ENCODE data around the gene SLC25A41. TPM values are rescaled to one million over a fixed set of nuclear protein-coding genes. Genes with fewer than 3 reads are reported as not detected.

The SLC25A41 gene
- total and polyA plus RNA-seq, 2 of the 13 experiments (the other 11 are each of a cell fraction or from before 2014, with no cell fraction given) = 0.33 to 0.95 TPM

- TF ChIP-seq, protein P1, sequence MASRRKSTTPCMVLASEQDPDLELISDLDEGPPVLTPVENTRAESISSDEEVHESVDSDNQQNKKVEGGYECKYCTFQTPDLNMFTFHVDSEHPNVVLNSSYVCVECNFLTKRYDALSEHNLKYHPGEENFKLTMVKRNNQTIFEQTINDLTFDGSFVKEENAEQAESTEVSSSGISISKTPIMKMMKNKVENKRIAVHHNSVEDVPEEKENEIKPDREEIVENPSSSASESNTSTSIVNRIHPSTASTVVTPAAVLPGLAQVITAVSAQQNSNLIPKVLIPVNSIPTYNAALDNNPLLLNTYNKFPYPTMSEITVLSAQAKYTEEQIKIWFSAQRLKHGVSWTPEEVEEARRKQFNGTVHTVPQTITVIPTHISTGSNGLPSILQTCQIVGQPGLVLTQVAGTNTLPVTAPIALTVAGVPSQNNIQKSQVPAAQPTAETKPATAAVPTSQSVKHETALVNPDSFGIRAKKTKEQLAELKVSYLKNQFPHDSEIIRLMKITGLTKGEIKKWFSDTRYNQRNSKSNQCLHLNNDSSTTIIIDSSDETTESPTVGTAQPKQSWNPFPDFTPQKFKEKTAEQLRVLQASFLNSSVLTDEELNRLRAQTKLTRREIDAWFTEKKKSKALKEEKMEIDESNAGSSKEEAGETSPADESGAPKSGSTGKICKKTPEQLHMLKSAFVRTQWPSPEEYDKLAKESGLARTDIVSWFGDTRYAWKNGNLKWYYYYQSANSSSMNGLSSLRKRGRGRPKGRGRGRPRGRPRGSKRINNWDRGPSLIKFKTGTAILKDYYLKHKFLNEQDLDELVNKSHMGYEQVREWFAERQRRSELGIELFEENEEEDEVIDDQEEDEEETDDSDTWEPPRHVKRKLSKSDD (CRISPR knock-in tag; IDR thresholded peaks at IDR 0.05; ENCODE audit: low read depth) = no peak
- TF ChIP-seq DNMT3B (CRISPR knock-in tag; conservative IDR thresholded peaks at IDR 0.05) = no peak
- TF ChIP-seq MYPOP (CRISPR knock-in tag; IDR thresholded peaks at IDR 0.05) = no peak
- TF ChIP-seq ZNF460 (CRISPR knock-in tag; IDR thresholded peaks at IDR 0.05; ENCODE audit: borderline replicate concordance) = no peak
- TF ChIP-seq PAX8 (CRISPR knock-in tag; IDR thresholded peaks at IDR 0.05; ENCODE audit: borderline replicate concordance) = no peak
- TF ChIP-seq ZNF547 (CRISPR knock-in tag; IDR thresholded peaks at IDR 0.05) = no peak
- no peak for TF ChIP-seq ZNF235 (CRISPR knock-in tag; IDR thresholded peaks at IDR 0.05; ENCODE audit: borderline replicate concordance)
- no peak for TF ChIP-seq GATAD2A (CRISPR knock-in tag; IDR thresholded peaks at IDR 0.05)
- no peak for TF ChIP-seq ZNF101 (CRISPR knock-in tag; IDR thresholded peaks at IDR 0.05; ENCODE audit: borderline replicate concordance, low read depth)
- TF ChIP-seq TOE1 (CRISPR knock-in tag; IDR thresholded peaks at IDR 0.05) = no peak
- no peak for TF ChIP-seq SP4 (CRISPR knock-in tag; IDR thresholded peaks at IDR 0.05)
- TF ChIP-seq ZNF687 (CRISPR knock-in tag; IDR thresholded peaks at IDR 0.05) = peak; percentile 65
- no peak for TF ChIP-seq SIX1 (CRISPR knock-in tag; IDR thresholded peaks at IDR 0.05; ENCODE audit: borderline replicate concordance)
- no peak for TF ChIP-seq POGZ (CRISPR knock-in tag; IDR thresholded peaks at IDR 0.05)
- TF ChIP-seq ZBTB8A (CRISPR knock-in tag; IDR thresholded peaks at IDR 0.05; ENCODE audit: borderline replicate concordance, low read depth) = no peak
- no peak for TF ChIP-seq FOSL2 (CRISPR knock-in tag; IDR thresholded peaks at IDR 0.05)
- TF ChIP-seq ZNF468 (CRISPR knock-in tag; IDR thresholded peaks at IDR 0.05) = 0 out of 2 replicates have a peak, but pooled peaks have one; percentile 40
- TF ChIP-seq MXI1 (IDR thresholded peaks at IDR 0.05; ENCODE audit: borderline replicate concordance, low read depth, low read length) = peak; percentile 52; the same call in 2 of the 3 replicates
- TF ChIP-seq KLF9 (CRISPR knock-in tag; IDR thresholded peaks at IDR 0.05; ENCODE audit: low read depth) = no peak
- 0 out of 2 replicates have a peak, but pooled peaks have one; percentile 13 for TF ChIP-seq NAIF1 (CRISPR knock-in tag; IDR thresholded peaks at IDR 0.05; ENCODE audit: borderline replicate concordance)
Measured at GRCh38 chr19:6402837-6403608, 30.5 kb downstream of the SLC25A41 start (continued).

All from HepG2 (cell line).